ENCODE data around the gene MS4A1.
"Not testable (repeated sequence)": the region's sequence is repeated elsewhere in the genome, so short reads cannot be mapped to it uniquely, and the experiment has no call there.

The MS4A1 gene

DNA sequence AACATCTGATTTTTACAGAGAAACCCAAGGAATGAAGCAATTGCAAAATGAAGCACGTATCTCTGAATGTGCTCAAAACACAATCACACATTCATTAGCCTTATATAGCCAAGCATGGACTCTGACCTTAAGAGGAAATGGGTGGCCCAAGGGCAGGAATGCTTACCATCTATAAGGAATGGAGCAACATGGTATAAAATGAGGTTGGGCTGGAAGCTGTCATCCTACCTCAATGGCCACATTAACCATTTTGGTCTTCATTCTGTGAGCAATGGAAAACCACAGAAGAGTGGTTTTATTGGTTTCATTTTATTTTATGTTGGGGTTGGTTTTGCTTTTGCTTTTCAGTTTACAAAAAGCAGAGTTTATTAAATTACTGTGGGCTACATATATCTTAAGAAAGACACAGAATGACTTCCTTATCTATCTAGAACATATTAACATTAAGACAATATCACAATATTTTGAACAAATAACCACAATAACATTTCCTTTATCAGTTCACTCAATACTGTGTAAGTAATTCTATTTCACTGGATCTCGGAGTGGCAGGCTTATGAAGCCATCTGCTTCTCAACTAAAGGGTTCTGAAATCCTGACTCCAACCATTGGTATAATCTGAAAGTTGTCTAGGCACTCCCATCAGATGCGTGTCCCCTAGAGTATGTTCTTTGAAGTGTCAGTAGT is 48.7 kb downstream of the MS4A1 start:
- DNase-seq (ENCODE audit: low spot score) = no peak

DNA sequence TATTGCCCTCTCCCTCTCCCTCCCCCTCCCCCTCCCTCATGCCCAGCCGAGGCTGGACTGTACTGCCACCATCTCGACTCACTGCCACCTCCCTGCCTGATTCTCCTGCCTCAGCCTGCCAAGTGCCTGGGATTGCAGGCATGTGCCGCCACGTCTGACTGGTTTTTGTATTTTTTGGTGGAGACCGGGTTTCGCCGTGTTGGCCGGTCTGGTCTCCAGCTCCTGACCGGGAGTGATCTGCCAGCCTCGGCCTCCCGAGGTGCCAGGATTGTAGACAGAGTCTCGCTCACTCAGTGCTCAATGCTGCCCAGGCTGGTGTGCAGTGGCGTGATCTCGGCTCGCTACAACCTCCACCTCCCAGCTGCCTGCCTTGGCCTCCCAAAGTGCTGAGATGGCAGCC is 54.0 kb downstream of the MS4A1 start:
- DNase-seq (ENCODE audit: low spot score) = not testable (repeated sequence)

DNA sequence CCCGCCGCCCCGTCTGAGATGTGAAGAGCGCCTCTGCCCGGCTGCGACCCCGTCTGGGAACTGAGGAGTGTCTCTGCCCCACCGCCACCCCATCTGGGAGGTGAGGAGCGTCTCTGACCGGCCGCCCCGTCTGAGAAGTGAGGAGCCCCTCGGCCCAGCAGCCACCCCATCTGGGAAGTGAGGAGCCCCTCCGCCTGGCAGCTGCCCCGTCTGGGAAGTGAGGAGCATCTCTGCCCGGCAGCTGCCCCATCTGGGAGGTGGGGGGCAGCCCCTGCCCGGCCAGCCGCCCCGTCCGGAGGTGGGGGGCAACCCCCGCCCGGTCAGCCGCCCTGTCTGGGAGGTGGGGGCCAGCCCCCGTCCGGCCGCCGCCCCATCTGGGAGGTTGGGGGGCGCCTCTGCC is 54.6 kb downstream of the MS4A1 start:
- not testable (repeated sequence) for DNase-seq (ENCODE audit: low spot score)

DNA sequence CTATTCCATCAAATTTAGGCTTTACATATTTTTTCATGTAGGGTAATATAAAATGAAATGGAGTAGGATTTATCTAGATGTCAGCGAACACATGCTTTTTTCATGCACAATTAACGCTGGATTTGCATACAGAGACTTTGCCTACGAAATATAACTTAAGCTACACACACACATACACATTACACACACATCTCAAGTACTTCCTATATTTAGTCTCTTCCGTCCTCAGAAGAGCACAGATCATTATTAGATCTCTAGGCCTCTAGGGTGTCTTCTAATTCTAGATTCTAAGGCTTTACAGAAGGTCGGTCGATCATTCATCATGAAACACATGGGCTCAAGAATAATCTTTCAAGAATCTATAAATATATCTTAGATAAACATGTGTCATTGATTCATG is 55.7 kb downstream of the MS4A1 start:
- no peak for DNase-seq (ENCODE audit: low spot score)

DNA sequence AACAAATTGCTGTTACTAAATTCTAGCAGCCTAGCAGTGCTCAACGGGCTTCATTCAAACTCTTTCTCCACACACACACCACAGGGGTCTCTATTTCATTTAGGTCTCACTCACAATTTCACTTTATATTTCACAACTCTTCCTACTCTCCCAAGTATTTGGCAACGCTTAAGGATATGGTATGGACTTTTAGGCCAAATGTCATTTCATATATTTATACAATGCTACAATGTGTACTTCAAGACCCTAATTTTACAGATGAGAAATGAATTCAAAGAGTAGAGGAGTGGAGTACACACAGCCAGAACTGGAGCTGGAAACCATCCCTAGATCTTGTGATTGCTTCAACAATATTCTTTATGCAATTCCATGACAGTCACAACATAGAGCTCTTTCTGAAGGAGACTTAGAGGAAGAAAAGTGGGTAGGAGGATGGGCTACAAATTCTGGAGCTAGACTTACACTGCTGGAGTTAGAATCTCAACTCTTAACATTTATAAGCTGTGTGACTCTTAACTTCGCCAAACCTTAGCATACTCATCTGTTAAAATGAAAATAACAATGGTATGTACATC is 57.1 kb downstream of the MS4A1 start:
- DNase-seq (ENCODE audit: low spot score) = no peak

DNA sequence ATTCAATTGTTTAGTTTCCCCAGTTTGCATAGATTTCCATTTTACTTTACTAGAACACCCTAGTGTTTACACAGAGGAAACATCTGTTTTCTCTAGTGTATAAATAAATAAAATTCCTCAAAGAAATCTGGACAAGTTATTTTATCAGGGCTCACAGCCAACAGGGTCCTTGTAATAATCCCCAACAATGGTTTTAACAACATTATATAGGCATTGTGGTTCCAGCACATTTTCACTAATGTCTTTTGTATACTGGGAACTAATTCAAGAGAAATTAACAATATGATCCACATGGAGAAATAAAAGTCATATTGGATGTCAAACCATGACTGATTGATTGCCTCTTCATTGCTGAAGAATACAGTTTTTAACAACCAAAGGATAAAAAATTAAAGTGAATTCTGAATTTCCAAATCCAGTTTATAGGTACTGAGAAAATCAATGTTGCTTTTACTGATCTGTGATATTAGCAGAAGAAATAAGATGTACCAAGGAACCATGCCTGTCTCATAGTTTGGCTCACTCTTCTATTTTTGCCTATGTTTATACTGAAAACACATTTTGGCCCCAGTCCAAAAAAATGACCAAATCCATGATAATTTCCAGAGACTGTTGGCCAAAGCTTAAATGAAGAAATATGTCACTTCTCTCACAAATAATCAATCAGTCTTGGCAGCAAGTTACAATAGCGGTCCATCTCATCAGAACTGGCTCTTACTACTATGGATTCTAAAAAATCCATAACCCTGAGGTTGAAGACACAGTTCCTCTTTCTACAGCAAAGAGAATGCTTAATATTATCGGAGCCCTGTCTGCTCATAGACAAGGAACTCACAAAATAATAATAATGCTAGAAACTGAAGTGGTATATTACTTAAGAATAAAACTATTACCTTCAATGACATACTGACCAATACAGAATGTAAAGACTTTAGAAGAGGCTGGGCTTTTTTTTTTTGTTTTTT is 58.1 kb downstream of the MS4A1 start:
- DNase-seq (ENCODE audit: low spot score) = no peak

DNA sequence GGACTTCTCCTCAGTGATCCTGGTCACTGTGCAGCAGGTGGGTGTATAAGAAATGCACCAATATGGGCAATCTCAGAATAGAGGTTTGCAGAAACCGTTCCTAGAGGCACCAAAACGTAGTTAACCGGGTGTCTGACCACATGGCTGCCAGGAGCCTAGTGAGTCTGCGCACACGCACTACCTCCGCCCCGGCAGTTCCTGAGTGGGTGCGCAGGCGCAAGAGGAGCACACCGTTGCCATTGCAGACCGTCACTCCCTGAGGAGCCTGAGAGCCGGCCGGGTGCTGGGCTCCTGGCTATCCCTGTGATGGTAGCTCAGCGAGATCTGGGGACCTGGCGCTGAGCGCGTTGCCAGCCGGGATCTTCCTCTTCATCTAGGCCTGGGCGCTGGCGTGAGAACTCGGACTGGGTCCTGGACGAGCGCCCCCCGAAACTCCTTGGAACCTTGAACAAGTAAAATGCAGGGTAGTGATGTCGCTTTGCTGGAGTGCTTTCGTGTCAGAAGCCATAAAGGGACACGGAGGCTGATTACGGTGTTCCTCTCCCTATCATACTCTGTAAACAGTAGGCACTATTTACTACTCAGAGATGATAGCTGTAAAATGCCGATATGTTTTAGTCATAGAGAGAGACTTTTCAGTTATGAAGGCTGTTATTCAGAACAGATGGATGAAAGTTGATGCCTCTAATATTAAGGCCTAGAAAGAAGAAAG is 59.7 kb downstream of the MS4A1 start, which contains the start of gene MS4A13:
Gene MS4A13, plus strand, starts transcription at position 249 of the 712 bp plus-strand sequence. CDS start 2,692 bp downstream, outside the sequence.
- no peak for DNase-seq (ENCODE audit: low spot score)

Measured in COLO829 (cell line).